Ramos (cell line): Measurements from ENCODE around the gene ZNF576.
"Not testable (repeated sequence)": the region's sequence is repeated elsewhere in the genome, so short reads cannot be mapped to it uniquely, and the experiment has no call there.

Experiments
- in situ Hi-C: fragments of 300-500 bp; cut with MboI; formaldehyde crosslinking; loops from one replicate; pipeline ENCODE4 v1.14.3; 2022; ENCODE audit warnings: low sequenced_read_pairs; ENCODE audit not compliant: unreplicated experiment

Gene ZNF576

GRCh38 chr19:43643326-43643725 is 46.9 kb downstream of the ZNF576 start:
- in situ Hi-C loops = no loop called here

GRCh38 chr19:43644181-43644580 is 47.8 kb downstream of the ZNF576 start:
- in situ Hi-C loops = no loop called here

- in situ Hi-C loops = no loop called here
These were observed 52.2 kb downstream of the ZNF576 start for GRCh38 chr19:43648633-43649032.

GRCh38 chr19:43649514-43649913 is 53.1 kb downstream of the ZNF576 start:
- in situ Hi-C loops = no loop called here

GRCh38 chr19:43650276-43650675 is 53.9 kb downstream of the ZNF576 start:
- in situ Hi-C loops = not testable (repeated sequence)
